GM21447 (cell line): ENCODE measurements around the gene TEX2.
"Not testable (repeated sequence)": the region's sequence is repeated elsewhere in the genome, so short reads cannot be mapped to it uniquely, and the experiment has no call there.

Source experiments
- ATAC-seq: cut with Tn5 transposase; IDR thresholded peaks from one replicate; pipeline ENCODE4 v1.9.1; 2021; ENCODE audit not compliant: unreplicated experiment

TEX2 gene

GRCh38 chr17:64240741-64241347, 22.2 kb downstream of the TEX2 start:
- no peak for ATAC-seq

GRCh38 chr17:64240261-64240740, 22.8 kb downstream of the TEX2 start:
- no peak for ATAC-seq

- ATAC-seq: not testable (repeated sequence)
Measured at GRCh38 chr17:64238449-64238848, 24.6 kb downstream of the TEX2 start.

GRCh38 chr17:64236827-64237403, 26.1 kb downstream of the TEX2 start:
- no peak for ATAC-seq

GRCh38 chr17:64234961-64235360, 28.1 kb downstream of the TEX2 start:
- ATAC-seq: no peak

- ATAC-seq: no peak
Measured at GRCh38 chr17:64232466-64233262, 30.4 kb downstream of the TEX2 start.

- ATAC-seq: no peak
Measured at GRCh38 chr17:64231567-64232141, 31.4 kb downstream of the TEX2 start.

GRCh38 chr17:64230791-64231408, 32.2 kb downstream of the TEX2 start:
- ATAC-seq: no peak

- ATAC-seq: no peak
Measured at GRCh38 chr17:64229815-64230728, 33.0 kb downstream of the TEX2 start.

GRCh38 chr17:64226132-64226531, 36.9 kb downstream of the TEX2 start:
- ATAC-seq: no peak

GRCh38 chr17:64225410-64225809, 37.6 kb downstream of the TEX2 start:
- no peak for ATAC-seq

GRCh38 chr17:64223931-64224629, 39.0 kb downstream of the TEX2 start:
- ATAC-seq: no peak

GRCh38 chr17:64223283-64223682, 39.8 kb downstream of the TEX2 start:
- no peak for ATAC-seq

GRCh38 chr17:64221679-64222078, 41.4 kb downstream of the TEX2 start:
- no peak for ATAC-seq

- ATAC-seq: not testable (repeated sequence)
Measured at GRCh38 chr17:64220604-64221003, 42.5 kb downstream of the TEX2 start.

- no peak for ATAC-seq
Measured at GRCh38 chr17:64219571-64219970, 43.5 kb downstream of the TEX2 start.

GRCh38 chr17:64218066-64218465, 45.0 kb downstream of the TEX2 start:
- ATAC-seq: peak; percentile 73

- ATAC-seq: peak; percentile 20
Measured at GRCh38 chr17:64217249-64217691, 45.8 kb downstream of the TEX2 start.
